Prostate gland (tissue), 2 donors: ENCODE results near the gene CBLN4.

Experiments
- CTCF ChIP-seq, 4 experiments: fragments of 200-600 bp in 2 of 4; fragments of 450-650 bp in 2 of 4; sonication (generic) in 2 of 4; IDR thresholded peaks; 1 replicate in 3 of 4; 2 replicates in 1 of 4; pipeline ENCODE4 v1.5.1; 2016 to 2019; ENCODE audit warnings: antibody characterized with exemption in 4 of 4, mild to moderate bottlenecking in 2 of 4, moderate library complexity in 2 of 4
- POLR2A ChIP-seq: fragments of 450-650 bp; IDR thresholded peaks from one replicate; pipeline ENCODE4 v1.6.1; 2016; ENCODE audit warnings: antibody characterized with exemption, mild to moderate bottlenecking

GRCh38 chr20:56032251-56032650, 26.9 kb upstream of the CBLN4 start:
- TF ChIP-seq CTCF (IDR thresholded peaks at IDR 0.05) (no peak), POLR2A (no peak)
